OCI-LY3 (cell line): ENCODE measurements around the gene OR10G2.
"Not testable (repeated sequence)": the region's sequence is repeated elsewhere in the genome, so short reads cannot be mapped to it uniquely, and the experiment has no call there.

Experiments
- H2AFZ ChIP-seq: fragments of 200-600, 300-600 bp; shearing (Covaris generic); 2 replicates; pipeline ENCODE4 v1.6.0; 2014; ENCODE audit warnings: antibody characterized with exemption, low read depth, low read length
- H3K27ac ChIP-seq: fragments of 200-600, 300-600 bp; sonication (generic); 2 replicates; pipeline ENCODE4 v1.5.1; 2014; ENCODE audit warnings: mild to moderate bottlenecking, low read length, moderate library complexity, mixed read lengths
- H3K27me3 ChIP-seq: fragments of 200-600, 300-600 bp; sonication (generic); 2 replicates; pipeline ENCODE4 v1.6.1; 2014; ENCODE audit warnings: low read depth, low read length, mixed read lengths
- H3K36me3 ChIP-seq: fragments of 200-600, 300-600 bp; sonication (generic); replicated peaks from 2 replicates; pipeline ENCODE3; 2014; ENCODE audit warnings: low read depth, low read length, mixed read lengths
- H3K4me1 ChIP-seq: fragments of 300-600, 200-600 bp; sonication (generic); 2 replicates; pipeline ENCODE4 v1.6.1; 2014; ENCODE audit warnings: low read length, mixed read lengths
- H3K4me2 ChIP-seq: fragments of 200-600, 300-600 bp; sonication (generic); 2 replicates; pipeline ENCODE4 v1.6.1; 2014; ENCODE audit warnings: low read length, mixed read lengths
- H3K4me3 ChIP-seq: fragments of 300-600, 200-600 bp; sonication (generic); 2 replicates; pipeline ENCODE4 v1.5.1; 2014; ENCODE audit warnings: antibody characterized with exemption, mild to moderate bottlenecking, low read length, moderate library complexity
- H3K79me2 ChIP-seq: fragments of 300-600, 200-600 bp; shearing (Covaris generic); 2 replicates; pipeline ENCODE4 v1.6.1; 2014; ENCODE audit warnings: mild to moderate bottlenecking, low read length, mixed read lengths
- H3K9ac ChIP-seq: fragments of 300-600, 200-600 bp; shearing (Covaris generic); 2 replicates; pipeline ENCODE4 v1.6.0; 2014; ENCODE audit warnings: mild to moderate bottlenecking, low read length, moderate library complexity
- H3K9me3 ChIP-seq: fragments of 200-600, 300-600 bp; shearing (Covaris generic); 2 replicates; pipeline ENCODE4 v1.6.1; 2014; ENCODE audit warnings: low read length, mixed read lengths; ENCODE audit not compliant: insufficient read depth
- H4K20me1 ChIP-seq: fragments of 200-600, 300-600 bp; sonication (generic); 2 replicates; pipeline ENCODE4 v1.6.1; 2016; ENCODE audit warnings: low read length, mixed read lengths; ENCODE audit not compliant: insufficient read depth
- EZH2phosphoT487 ChIP-seq: fragments of 200-600 bp; shearing (Covaris generic); IDR thresholded peaks from 2 replicates; pipeline ENCODE4 v1.6.1; 2018; ENCODE audit warnings: antibody characterized with exemption, mixed run types, low read depth
- TF ChIP-seq, protein P1 (sequence below): fragments of 200-600, 300-600 bp; sonication (generic); IDR thresholded peaks from 2 replicates; pipeline ENCODE4 v1.5.1; 2014; ENCODE audit warnings: antibody characterized with exemption, low read length, low read depth

OR10G2 gene

DNA sequence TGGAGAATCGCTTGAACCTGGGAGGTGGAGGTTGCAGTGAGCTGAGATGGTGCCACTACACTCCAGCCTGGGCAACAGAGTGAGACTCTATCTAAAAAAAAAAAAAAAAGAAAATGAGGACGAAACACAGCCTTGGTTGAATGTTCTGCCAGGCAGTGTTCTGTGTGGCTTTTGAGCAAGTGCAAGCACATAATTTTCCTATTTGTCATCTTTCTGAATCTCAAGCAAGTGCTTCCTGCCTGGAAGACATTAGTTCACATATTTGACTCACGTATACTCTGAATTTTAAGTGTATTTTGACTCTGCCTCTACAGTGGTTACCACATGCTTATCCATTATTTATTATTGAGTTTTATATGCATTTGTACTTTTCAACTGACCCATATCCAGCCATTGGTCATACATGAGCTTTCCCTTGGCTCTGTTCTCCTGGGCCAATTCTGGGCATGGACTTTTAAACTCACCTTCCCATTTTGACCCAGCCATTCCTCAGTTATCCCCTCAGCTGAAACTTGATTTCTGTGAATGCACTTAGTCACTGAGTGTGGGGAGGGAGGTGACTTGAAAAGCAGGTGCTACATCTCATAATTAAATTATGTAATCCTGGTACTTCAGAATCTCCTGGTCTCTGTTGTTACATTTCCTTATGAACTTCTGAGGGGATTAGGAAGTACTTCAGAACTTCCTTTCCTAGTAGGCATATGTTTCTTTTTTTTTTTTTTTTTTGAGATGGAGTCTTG is 8.1 kb downstream of the OR10G2 start:
- no peak overlapping the region for H3K4me3 ChIP-seq

DNA sequence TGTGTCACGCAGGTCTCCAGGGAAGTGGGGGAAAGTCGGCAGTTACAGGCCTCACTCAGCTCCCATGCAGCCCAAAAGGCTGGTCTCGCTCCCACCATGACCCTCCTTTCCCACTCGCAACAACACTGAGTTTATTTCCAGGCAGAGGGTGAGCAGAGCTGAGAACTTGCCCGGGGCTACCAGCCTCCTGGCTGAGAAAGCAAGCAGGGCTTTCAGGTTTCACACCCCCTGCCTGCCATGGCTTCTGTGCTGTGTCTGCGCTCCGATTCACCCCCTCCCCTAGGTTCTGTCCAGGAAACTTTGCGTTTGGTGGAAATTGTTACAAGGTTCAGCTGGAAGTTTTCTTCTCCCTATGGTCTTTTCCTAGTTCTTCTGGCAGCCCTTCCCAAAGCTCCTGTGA is 17.1 kb downstream of the OR10G2 start:
- H3K4me2 ChIP-seq, result no peak overlapping the region
- no peak overlapping the region for H2AFZ ChIP-seq

More for the DNA sequence above, 8.1 kb downstream of the OR10G2 start:
- H3K9me3 ChIP-seq, result no peaks in the 10 kb centered on the region; the same call in 1 of the 2 replicates
- H2AFZ ChIP-seq, result no peak overlapping the region
- H3K4me2 ChIP-seq, result no peak overlapping the region
- TF ChIP-seq, protein P1, sequence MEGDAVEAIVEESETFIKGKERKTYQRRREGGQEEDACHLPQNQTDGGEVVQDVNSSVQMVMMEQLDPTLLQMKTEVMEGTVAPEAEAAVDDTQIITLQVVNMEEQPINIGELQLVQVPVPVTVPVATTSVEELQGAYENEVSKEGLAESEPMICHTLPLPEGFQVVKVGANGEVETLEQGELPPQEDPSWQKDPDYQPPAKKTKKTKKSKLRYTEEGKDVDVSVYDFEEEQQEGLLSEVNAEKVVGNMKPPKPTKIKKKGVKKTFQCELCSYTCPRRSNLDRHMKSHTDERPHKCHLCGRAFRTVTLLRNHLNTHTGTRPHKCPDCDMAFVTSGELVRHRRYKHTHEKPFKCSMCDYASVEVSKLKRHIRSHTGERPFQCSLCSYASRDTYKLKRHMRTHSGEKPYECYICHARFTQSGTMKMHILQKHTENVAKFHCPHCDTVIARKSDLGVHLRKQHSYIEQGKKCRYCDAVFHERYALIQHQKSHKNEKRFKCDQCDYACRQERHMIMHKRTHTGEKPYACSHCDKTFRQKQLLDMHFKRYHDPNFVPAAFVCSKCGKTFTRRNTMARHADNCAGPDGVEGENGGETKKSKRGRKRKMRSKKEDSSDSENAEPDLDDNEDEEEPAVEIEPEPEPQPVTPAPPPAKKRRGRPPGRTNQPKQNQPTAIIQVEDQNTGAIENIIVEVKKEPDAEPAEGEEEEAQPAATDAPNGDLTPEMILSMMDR, result no peak
- TF ChIP-seq EZH2phosphoT487, result no peak
- no peaks in the 10 kb centered on the region for H4K20me1 ChIP-seq
- no peak overlapping the region for H3K9ac ChIP-seq
- peaks cover 13% of the 10 kb centered on the region; the same call in 1 of the 2 replicates for H3K27me3 ChIP-seq
- no peaks in the 10 kb centered on the region for H3K79me2 ChIP-seq
- H3K27ac ChIP-seq, result no peak overlapping the region
- H3K36me3 ChIP-seq, result no peaks in the 10 kb centered on the region
- H3K4me1 ChIP-seq, result no peaks in the 10 kb centered on the region

DNA sequence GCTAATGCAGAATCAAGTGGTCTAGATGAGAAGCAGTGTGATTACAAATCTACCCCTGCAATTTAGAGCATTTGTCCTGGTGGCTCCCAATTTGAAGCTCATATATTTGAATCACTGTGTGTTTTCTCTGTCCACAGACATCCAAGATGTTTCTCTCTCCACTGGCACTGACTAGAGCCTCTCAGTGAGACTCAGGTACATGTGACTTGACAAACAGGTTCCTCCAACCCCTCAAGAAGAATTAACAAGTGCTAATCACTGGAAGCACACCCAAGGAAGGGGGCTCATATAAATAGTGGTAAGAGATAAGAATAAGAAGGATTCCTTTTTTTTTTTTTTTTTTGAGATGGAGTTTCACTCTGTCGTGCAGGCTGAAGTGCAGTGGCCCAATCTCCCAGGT is 20.5 kb downstream of the OR10G2 start:
- no peaks in the 10 kb centered on the region for H3K79me2 ChIP-seq
- H3K27ac ChIP-seq, result no peak overlapping the region
- H3K4me3 ChIP-seq, result no peak overlapping the region
- H3K27me3 ChIP-seq, result peaks cover 15% of the 10 kb centered on the region; the same call in 1 of the 2 replicates
- no peaks in the 10 kb centered on the region for H3K9me3 ChIP-seq
- no peak overlapping the region for H2AFZ ChIP-seq
- H3K4me1 ChIP-seq, result no peaks in the 10 kb centered on the region
- no peaks in the 10 kb centered on the region for H3K36me3 ChIP-seq
- H3K4me2 ChIP-seq, result no peak overlapping the region
- no peak overlapping the region for H3K9ac ChIP-seq
- no peaks in the 10 kb centered on the region for H4K20me1 ChIP-seq
- TF ChIP-seq, protein P1, result no peak
- TF ChIP-seq EZH2phosphoT487, result no peak

More for the DNA sequence above, 17.1 kb downstream of the OR10G2 start:
- TF ChIP-seq EZH2phosphoT487, result no peak
- TF ChIP-seq, protein P1, result no peak
- H3K9me3 ChIP-seq, result no peaks in the 10 kb centered on the region
- no peak overlapping the region for H3K4me3 ChIP-seq
- H3K27ac ChIP-seq, result no peak overlapping the region
- H3K9ac ChIP-seq, result no peak overlapping the region
- H3K79me2 ChIP-seq, result no peaks in the 10 kb centered on the region
- H3K36me3 ChIP-seq, result no peaks in the 10 kb centered on the region
- H3K4me1 ChIP-seq, result no peaks in the 10 kb centered on the region
- peaks cover 10% of the 10 kb centered on the region for H3K27me3 ChIP-seq
- H4K20me1 ChIP-seq, result no peaks in the 10 kb centered on the region

- TF ChIP-seq, protein P1, result peak; percentile 9; the same call in 1 of the 2 replicates
- TF ChIP-seq EZH2phosphoT487, result no peak
- no peaks in the 10 kb centered on the region for H4K20me1 ChIP-seq
- no peaks in the 10 kb centered on the region for H3K9me3 ChIP-seq
- no peaks in the 10 kb centered on the region for H3K4me1 ChIP-seq
- no peak overlapping the region for H3K9ac ChIP-seq
- no peak overlapping the region for H3K27ac ChIP-seq
- H3K27me3 ChIP-seq, result peaks cover 22% of the 10 kb centered on the region
- H3K79me2 ChIP-seq, result no peaks in the 10 kb centered on the region
- no peak overlapping the region for H2AFZ ChIP-seq
- no peaks in the 10 kb centered on the region for H3K36me3 ChIP-seq
- no peak overlapping the region for H3K4me3 ChIP-seq
- no peak overlapping the region for H3K4me2 ChIP-seq
Observed at GRCh38 chr14:21612324-21612723, 22.4 kb downstream of the OR10G2 start.

DNA sequence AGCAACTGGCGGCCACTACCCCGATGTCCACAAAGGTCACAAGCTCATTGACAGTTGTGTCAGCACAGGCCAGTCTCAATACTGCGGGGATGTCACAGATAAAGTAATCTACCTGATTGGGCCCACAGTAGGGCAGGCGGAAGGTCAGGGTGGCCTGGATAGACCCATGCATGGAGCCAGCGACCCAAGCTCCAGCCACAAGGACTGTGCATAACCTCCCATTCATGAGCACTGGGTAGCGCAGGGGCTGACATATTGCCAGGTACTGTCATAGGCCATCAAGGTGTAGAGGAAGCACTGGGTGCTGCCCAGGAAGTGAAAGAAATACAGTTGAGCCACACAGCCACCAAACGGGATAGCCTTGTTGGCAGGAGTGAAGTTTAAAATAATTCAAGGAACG is 32.6 kb downstream of the OR10G2 start:
- not testable (repeated sequence) for H3K9ac ChIP-seq, H3K4me3 ChIP-seq, H3K4me2 ChIP-seq, H3K9me3 ChIP-seq, H3K27me3 ChIP-seq, H2AFZ ChIP-seq, H4K20me1 ChIP-seq, H3K4me1 ChIP-seq, H3K36me3 ChIP-seq, H3K27ac ChIP-seq, H3K79me2 ChIP-seq
